ENCODE results near the gene GNG11. TPM values are rescaled to one million over a fixed set of nuclear protein-coding genes. Genes with fewer than 3 reads are reported as not detected.

GNG11 gene
- polyA plus RNA-seq, 2 of the 4 experiments (the other 2 are of a cell fraction) = 31.1 to 33.4 TPM

GRCh38 chr7:93964262-93964661, 42.7 kb downstream of the GNG11 start (continued):
- TF ChIP-seq BCL3 (IDR thresholded peaks at IDR 0.05) = no peak
- TF ChIP-seq FOXS1 (CRISPR knock-in tag; IDR thresholded peaks at IDR 0.05) = no peak
- no peak for TF ChIP-seq EP300 (IDR thresholded peaks at IDR 0.05)

DNA sequence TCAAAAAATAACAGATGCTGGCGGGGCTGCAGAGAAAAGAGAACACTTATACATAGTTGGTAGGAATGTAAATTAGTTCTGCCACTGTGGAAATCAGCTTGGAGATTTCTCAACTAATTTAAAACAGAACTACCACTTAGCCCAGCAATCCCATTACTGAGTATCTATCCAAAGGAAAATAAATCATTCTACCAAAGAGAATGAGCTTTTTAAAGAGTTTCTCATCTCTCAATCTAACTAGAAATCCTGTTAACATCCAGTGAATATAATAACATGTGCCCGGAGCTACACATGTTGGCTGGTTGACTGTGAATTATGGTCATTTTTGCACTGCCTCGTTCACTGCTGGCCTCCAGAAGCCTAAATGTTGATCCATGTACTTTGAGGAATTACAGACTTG, 43.3 kb downstream of the GNG11 start:
- ATAC-seq (no peak), FAIRE-seq (no peak), DNase-seq (ENCODE audit: low read depth in 1 of 2, low spot score in 1 of 2) (no peak)
- no peak for TF ChIP-seq NR3C1 (IDR thresholded peaks at IDR 0.05)
- TF ChIP-seq MYC (IDR thresholded peaks at IDR 0.05; ENCODE audit: borderline replicate concordance, low read length) = no peak
- no peak for TF ChIP-seq CBX2 (IDR thresholded peaks at IDR 0.05; ENCODE audit: borderline replicate concordance, low read depth)
- no peak for TF ChIP-seq RARB (CRISPR knock-in tag; IDR thresholded peaks at IDR 0.05)
- no peak for TF ChIP-seq HOXB5 (CRISPR knock-in tag; IDR thresholded peaks at IDR 0.05)
- TF ChIP-seq MAFK (IDR thresholded peaks at IDR 0.05; ENCODE audit: partially characterized antibody) = no peak
- no peak for TF ChIP-seq TP53 (CRISPR knock-in tag; IDR thresholded peaks at IDR 0.05)
- TF ChIP-seq HMGXB4 (CRISPR knock-in tag; IDR thresholded peaks at IDR 0.05; ENCODE audit: borderline replicate concordance) = no peak
- no peak for TF ChIP-seq GATA3 (IDR thresholded peaks at IDR 0.05; ENCODE audit: borderline replicate concordance)
- 83% methylated on average over 3 of the region's 3 CpGs for WGBS (ENCODE audit: missing lambda C conversion rate)
- no peak overlapping the region for H3K4me3 ChIP-seq
- ChIA-PET CTCF (no interaction called here), POLR2A (no interaction called here)
- H3K4me1 ChIP-seq = no peaks in the 10 kb centered on the region
- H3K27ac ChIP-seq = no peak overlapping the region
- no peak overlapping the region for H3K4me2 ChIP-seq
- no peaks in the 10 kb centered on the region for H3K9me3 ChIP-seq

DNA sequence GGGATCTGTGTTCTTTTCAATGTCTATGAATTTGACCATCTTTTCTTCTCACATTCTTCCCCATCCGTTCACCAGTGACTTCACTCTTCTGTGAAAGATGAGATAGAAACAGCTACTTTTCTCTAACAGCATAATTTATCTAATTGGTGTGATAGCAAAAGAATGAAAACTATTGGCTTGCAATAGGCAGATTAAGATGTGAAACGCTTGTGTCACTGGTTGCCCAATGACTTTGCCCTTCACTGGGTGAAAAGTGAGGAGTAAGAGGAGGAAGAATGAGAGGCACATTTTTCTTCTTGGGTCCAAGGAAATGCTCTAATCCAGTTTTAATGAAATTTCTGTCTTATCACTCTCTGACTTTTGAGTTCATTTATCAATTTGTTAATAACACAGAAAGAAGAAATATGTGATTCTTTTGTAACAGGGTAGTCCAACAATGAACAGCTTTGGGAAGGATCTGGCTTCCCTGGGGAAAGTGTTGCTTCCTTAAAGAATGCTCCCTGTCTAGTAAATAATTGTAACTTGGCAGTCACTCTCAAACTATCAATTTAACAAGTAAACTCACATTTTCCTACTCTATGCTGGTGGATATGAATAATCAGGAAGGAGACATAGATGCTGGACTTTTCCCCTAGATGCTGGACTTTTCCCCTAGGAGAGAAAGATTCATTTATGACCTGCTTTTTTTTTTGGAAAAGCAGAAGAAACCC, 47.5 kb downstream of the GNG11 start:
- CTCF ChIA-PET = no interaction called here
- 80% methylated on average over 2 of the region's 2 CpGs for WGBS (ENCODE audit: missing lambda C conversion rate)
- ATAC-seq = no peak

More for the DNA sequence above, 47.5 kb downstream of the GNG11 start:
- FAIRE-seq = no peak
- POLR2A ChIA-PET = no interaction called here
- Histone ChIP-seq H3K4me1 (no peaks in the 10 kb centered on the region), H3K4me3 (no peak overlapping the region), H3K4me2 (no peak overlapping the region), H3K27ac (no peak overlapping the region), H3K9me3 (no peaks in the 10 kb centered on the region)
- no peak for DNase-seq (ENCODE audit: low read depth in 1 of 2, low spot score in 1 of 2)
- no peak for TF ChIP-seq ELK1 (IDR thresholded peaks at IDR 0.05; ENCODE audit: low read depth, low read length)
- TF ChIP-seq, protein P1, sequence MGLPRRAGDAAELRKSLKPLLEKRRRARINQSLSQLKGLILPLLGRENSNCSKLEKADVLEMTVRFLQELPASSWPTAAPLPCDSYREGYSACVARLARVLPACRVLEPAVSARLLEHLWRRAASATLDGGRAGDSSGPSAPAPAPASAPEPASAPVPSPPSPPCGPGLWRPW (IDR thresholded peaks at IDR 0.05) = no peak
- no peak for TF ChIP-seq HOXB5 (CRISPR knock-in tag; IDR thresholded peaks at IDR 0.05)
- TF ChIP-seq HOXA7 (CRISPR knock-in tag; IDR thresholded peaks at IDR 0.05) = no peak
- TF ChIP-seq POLR2AphosphoS2 (conservative IDR thresholded peaks at IDR 0.05; ENCODE audit: low read length) = no peak
- TF ChIP-seq BCL3 (IDR thresholded peaks at IDR 0.05) = no peak

Measured in A549 (cell line).